H1 (cell line): ENCODE measurements around the gene EGFR. TPM values are rescaled to one million over a fixed set of nuclear protein-coding genes. Genes with fewer than 3 reads are reported as not detected.

ENCODE experiments used
- BRCA1 ChIP-seq: IDR thresholded peaks from 2 replicates; pipeline ENCODE4 v1.6.1; 2012; ENCODE audit warnings: low read depth, low read length, improper control_type of control experiment
- CHD1 ChIP-seq: IDR thresholded peaks from 2 replicates; pipeline ENCODE4 v1.6.1; 2012; ENCODE audit warnings: low read depth, low read length, improper control_type of control experiment
- CHD7 ChIP-seq: fragments of 300-600 bp; sonication (generic); IDR thresholded peaks from 2 replicates; pipeline ENCODE4 v1.7.1; 2012; ENCODE audit warnings: low read length, moderate library complexity, mild to moderate bottlenecking, inconsistent platforms; ENCODE audit not compliant: insufficient replicate concordance
- E2F6 ChIP-seq: IDR thresholded peaks from 2 replicates; pipeline ENCODE4 v1.6.1; 2012; ENCODE audit warnings: inconsistent platforms
- EZH2 ChIP-seq: fragments of 200-600 bp; sonication (generic); IDR thresholded peaks from 2 replicates; pipeline ENCODE4 v1.7.1; 2012; ENCODE audit warnings: low read depth, mild to moderate bottlenecking, moderate library complexity, low read length, inconsistent platforms; ENCODE audit not compliant: severe bottlenecking
- HDAC6 ChIP-seq: IDR thresholded peaks from one replicate; pipeline ENCODE4 v1.7.1; 2012; ENCODE audit warnings: low read depth, mild to moderate bottlenecking, inconsistent platforms, low read length, moderate library complexity
- KDM1A ChIP-seq: fragments of 200-600, 300-600 bp; sonication (generic); IDR thresholded peaks from 2 replicates; pipeline ENCODE4 v1.7.1; 2016; ENCODE audit warnings: mild to moderate bottlenecking, low read length, borderline replicate concordance
- RAD21 ChIP-seq, 2 experiments: IDR thresholded peaks in 1 of 2; conservative IDR thresholded peaks in 1 of 2; 2 replicates each; pipeline ENCODE4 v1.6.1; 2011; ENCODE audit warnings: low read depth in 2 of 2, low read length in 2 of 2, improper control_type of control experiment in 1 of 2, inconsistent platforms in 1 of 2, mild to moderate bottlenecking in 1 of 2, moderate library complexity in 1 of 2
- RFX5 ChIP-seq: IDR thresholded peaks from 2 replicates; pipeline ENCODE4 v1.6.1; 2011; ENCODE audit warnings: low read depth, low read length, improper control_type of control experiment, borderline replicate concordance
- TCF12 ChIP-seq: IDR thresholded peaks from 2 replicates; pipeline ENCODE4 v1.6.1; 2011; ENCODE audit warnings: low read depth, mild to moderate bottlenecking, low read length
- TEAD4 ChIP-seq: IDR thresholded peaks from 2 replicates; pipeline ENCODE4 v1.6.1; 2012; ENCODE audit warnings: low read depth, low read length, inconsistent platforms, mixed read lengths
- polyA plus RNA-seq, 7 experiments: library from polyadenylated mRNA; depleted of rRNA in 3 of 7; stranded (reverse) in 5 of 7; unstranded in 2 of 7; fragments of >200 nt in 5 of 7; fragments of 200-250 nt in 2 of 7; gene quantifications; 1 replicate in 5 of 7; 2 replicates in 1 of 7; 4 replicates in 1 of 7; pipeline versions ENCODE4 v1.2.1 to v1.2.3, GENCODE V29; 2011 to 2013; ENCODE audit warnings: missing spikeins in 2 of 7, mixed read lengths in 2 of 7
- total RNA-seq: library from RNA; stranded (reverse); fragmentation: NEBNext Ultra II Directional; extraction: Animal tissue kit (Norgen Biotek cat#: 25700); gene quantifications from 2 replicates; pipeline ENCODE4 v1.2.1, GENCODE V29; 2021

EGFR gene
- total and polyA plus RNA-seq, 2 of the 8 experiments (the other 6 are each of a cell fraction or from before 2014, with no cell fraction given) = 1.9 to 5.8 TPM

GRCh38 chr7:55120074-55120473, 101.3 kb downstream of the EGFR start (continued):
- no peak for TF ChIP-seq CHD7
- no peak for TF ChIP-seq HDAC6
- TF ChIP-seq TEAD4 = no peak
- TF ChIP-seq RFX5 = no peak
- TF ChIP-seq E2F6 = no peak
- TF ChIP-seq CHD1 = no peak
- peak in 1 of 2 experiments; percentile 21; a peak in 1 of 4 replicates for TF ChIP-seq RAD21 (IDR thresholded peaks at IDR 0.05 in 1 of 2, conservative IDR thresholded peaks at IDR 0.05 in 1 of 2; ENCODE audit: low read depth in 2 of 2, low read length in 2 of 2)
- TF ChIP-seq KDM1A = no peak
- no peak for TF ChIP-seq EZH2
- TF ChIP-seq BRCA1 = no peak
- TF ChIP-seq TCF12 = no peak
